GDM1 (cell line): ENCODE measurements around the gene MICA.
"Not testable (repeated sequence)": the region's sequence is repeated elsewhere in the genome, so short reads cannot be mapped to it uniquely, and the experiment has no call there.

Experiments used
- DNase-seq: peaks from one replicate; lab custom pipeline; 2025; lab: John Stamatoyannopoulos, UW

The MICA gene

GRCh38 chr6:31383149-31383548, 20.2 kb upstream of the MICA start:
- no peak for DNase-seq

- DNase-seq = no peak
Observed at GRCh38 chr6:31385041-31385440, 18.4 kb upstream of the MICA start.

- no peak for DNase-seq
Observed at GRCh38 chr6:31386099-31386498, 17.3 kb upstream of the MICA start.

- DNase-seq = no peak
Observed at GRCh38 chr6:31386977-31387376, 16.4 kb upstream of the MICA start.

- DNase-seq = not testable (repeated sequence)
Observed at GRCh38 chr6:31388916-31389801, 14.2 kb upstream of the MICA start.

GRCh38 chr6:31389802-31390132, 13.6 kb upstream of the MICA start:
- DNase-seq = not testable (repeated sequence)

- DNase-seq = no peak
Observed at GRCh38 chr6:31393932-31394331, 9.5 kb upstream of the MICA start.

GRCh38 chr6:31394381-31394780, 9.0 kb upstream of the MICA start:
- no peak for DNase-seq

- no peak for DNase-seq
Observed at GRCh38 chr6:31395832-31396231, 7.6 kb upstream of the MICA start.

- DNase-seq = peak; percentile 63
Observed at GRCh38 chr6:31396422-31397152, 6.8 kb upstream of the MICA start.

- DNase-seq = not testable (repeated sequence)
Observed at GRCh38 chr6:31397153-31397499, 6.3 kb upstream of the MICA start.

GRCh38 chr6:31397901-31398525, 5.4 kb upstream of the MICA start:
- no peak for DNase-seq

GRCh38 chr6:31399589-31400466, 3.6 kb upstream of the MICA start:
- DNase-seq = peak; percentile 81

- DNase-seq = peak; percentile 69
Observed at GRCh38 chr6:31400467-31401289, 2.7 kb upstream of the MICA start.

GRCh38 chr6:31401403-31401802, 2.0 kb upstream of the MICA start:
- DNase-seq = no peak

- DNase-seq = no peak
Observed at GRCh38 chr6:31402324-31403282, 792 bp upstream of the MICA start.

GRCh38 chr6:31404061-31404364, 618 bp downstream of the MICA start:
- DNase-seq = not testable (repeated sequence)

- no peak for DNase-seq
Observed at GRCh38 chr6:31405996-31406395, 2.6 kb downstream of the MICA start.

GRCh38 chr6:31407699-31408098, 4.3 kb downstream of the MICA start:
- no peak for DNase-seq

- no peak for DNase-seq
Observed at GRCh38 chr6:31412506-31412905, 9.1 kb downstream of the MICA start.
